HG02870 (cell line): Measurements from ENCODE around the gene DNAJC22.
"Not testable (repeated sequence)": the region's sequence is repeated elsewhere in the genome, so short reads cannot be mapped to it uniquely, and the experiment has no call there.

Source experiments
- ATAC-seq: cut with Tn5 transposase; IDR thresholded peaks from one replicate; pipeline ENCODE4 v1.9.1; 2021; ENCODE audit warnings: mild to moderate bottlenecking, moderate library complexity; ENCODE audit not compliant: unreplicated experiment

Gene DNAJC22

GRCh38 chr12:49330631-49331379, 15.9 kb upstream of the DNAJC22 start:
- no peak for ATAC-seq

GRCh38 chr12:49331380-49332222, 15.1 kb upstream of the DNAJC22 start:
- no peak for ATAC-seq

GRCh38 chr12:49332441-49332861, 14.2 kb upstream of the DNAJC22 start:
- ATAC-seq: no peak

GRCh38 chr12:49332891-49333371, 13.8 kb upstream of the DNAJC22 start:
- no peak for ATAC-seq

GRCh38 chr12:49333778-49334177, 12.9 kb upstream of the DNAJC22 start:
- not testable (repeated sequence) for ATAC-seq

DNA sequence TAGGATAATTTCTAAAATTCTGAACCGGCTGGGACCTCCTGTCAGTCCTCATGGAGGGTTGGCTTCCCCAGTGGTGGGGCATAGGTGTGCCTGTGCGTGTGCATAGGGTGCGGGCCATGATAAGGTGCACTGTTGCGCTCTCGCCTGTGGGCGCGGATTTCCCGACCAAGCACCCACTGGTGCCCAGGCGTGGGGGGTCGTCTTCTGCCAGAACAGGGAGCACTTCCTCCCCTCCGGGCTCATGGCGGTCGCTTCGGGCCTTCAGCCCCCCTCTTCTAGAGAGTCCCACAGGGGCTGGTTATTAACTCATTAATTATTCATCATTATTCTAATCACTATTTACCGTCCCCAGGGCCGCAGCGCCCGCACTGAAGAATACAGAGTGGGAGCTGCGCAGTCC, 12.5 kb upstream of the DNAJC22 start:
- ATAC-seq: no peak

DNA sequence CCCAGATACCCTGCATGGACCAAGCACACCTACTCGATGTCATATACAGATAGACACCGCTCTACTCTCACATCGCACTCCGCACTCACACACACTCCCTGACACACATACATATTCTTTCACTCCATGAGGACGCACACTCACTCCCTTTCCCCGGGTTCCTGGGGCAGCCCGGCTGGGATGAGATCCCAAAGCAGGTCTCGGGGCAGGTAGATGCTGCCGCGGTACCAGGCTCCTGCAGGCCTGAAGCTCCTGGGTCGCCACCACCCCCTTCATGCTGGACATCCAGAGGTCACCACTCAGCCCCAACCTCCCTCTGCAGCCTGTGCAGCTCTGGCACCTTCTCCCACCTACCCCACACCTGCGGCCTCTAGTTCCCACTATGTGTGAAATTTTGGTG, 12.0 kb upstream of the DNAJC22 start:
- no peak for ATAC-seq

DNA sequence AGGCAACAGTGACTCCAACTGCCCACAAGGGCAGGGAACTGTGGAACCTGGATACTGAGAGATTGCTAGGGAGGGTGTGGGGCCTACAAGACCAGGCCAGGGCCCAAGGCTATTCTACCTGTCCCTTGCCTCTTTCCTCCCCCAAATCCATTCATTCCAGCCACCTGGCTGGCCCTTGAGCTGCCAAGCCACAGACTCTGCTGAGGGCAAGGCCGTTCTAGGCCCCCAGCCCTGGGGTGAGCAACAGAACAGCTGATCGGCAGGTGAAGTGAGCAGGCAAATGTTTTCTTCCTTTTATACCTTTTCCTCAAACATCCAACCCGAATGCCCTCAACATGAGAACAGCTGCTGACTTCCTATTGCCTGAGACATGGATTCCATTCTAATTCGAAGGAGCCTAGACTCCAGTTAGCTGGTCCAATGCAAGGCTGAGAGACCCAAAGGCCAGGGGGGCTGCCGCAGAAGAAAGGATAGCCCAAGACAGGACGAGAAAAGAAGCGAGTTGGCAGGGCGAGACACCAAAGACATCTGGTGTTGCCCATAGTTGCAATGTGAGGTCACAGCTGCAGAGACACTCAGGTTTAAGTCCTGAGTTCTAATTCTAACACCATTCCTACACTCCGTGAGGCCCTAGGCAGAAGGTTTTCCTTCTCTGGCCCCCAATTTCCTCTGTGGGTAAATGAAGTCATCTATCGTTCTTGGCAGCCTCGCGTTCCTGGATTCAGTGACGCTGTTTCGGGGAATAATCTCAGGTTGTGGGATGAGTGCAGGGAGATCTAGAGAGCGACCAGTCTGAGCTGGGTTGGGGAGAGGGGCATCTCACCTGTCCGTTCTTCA, 11.4 kb upstream of the DNAJC22 start:
- ATAC-seq: no peak

DNA sequence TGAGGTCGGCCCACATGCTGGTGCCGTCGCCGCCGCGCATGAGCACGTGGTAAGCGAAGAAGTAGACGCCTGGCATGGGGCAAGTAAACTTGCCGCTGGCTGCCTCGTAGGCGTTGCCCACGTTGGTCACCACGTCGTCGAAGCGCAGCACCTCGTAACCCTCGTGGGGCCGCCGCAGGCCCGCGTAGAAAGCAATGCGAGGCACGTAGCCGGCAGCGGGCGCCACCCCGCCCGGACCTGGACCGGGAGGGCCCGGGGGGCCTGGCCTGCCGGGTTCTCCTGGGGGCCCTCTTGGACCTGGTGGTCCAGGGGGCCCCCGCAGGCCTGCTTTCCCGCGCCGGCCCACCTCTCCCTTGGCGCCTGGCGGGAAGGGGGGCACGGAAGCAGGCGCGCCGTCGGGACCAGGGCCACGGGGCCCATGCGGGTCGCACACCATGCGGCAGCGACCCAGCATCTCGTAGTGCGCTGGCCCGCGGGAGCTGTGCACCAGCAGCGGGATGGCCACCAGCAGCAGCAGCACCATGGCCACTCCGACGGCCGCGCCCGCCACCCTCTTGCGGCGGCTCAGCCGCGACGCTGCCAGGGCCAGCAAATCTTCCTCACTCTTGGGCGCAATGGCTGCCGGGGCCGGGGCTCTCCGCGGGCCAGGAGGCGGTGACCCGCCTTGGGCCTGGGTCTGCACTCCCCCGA, 10.6 kb upstream of the DNAJC22 start:
- ATAC-seq: no peak

DNA sequence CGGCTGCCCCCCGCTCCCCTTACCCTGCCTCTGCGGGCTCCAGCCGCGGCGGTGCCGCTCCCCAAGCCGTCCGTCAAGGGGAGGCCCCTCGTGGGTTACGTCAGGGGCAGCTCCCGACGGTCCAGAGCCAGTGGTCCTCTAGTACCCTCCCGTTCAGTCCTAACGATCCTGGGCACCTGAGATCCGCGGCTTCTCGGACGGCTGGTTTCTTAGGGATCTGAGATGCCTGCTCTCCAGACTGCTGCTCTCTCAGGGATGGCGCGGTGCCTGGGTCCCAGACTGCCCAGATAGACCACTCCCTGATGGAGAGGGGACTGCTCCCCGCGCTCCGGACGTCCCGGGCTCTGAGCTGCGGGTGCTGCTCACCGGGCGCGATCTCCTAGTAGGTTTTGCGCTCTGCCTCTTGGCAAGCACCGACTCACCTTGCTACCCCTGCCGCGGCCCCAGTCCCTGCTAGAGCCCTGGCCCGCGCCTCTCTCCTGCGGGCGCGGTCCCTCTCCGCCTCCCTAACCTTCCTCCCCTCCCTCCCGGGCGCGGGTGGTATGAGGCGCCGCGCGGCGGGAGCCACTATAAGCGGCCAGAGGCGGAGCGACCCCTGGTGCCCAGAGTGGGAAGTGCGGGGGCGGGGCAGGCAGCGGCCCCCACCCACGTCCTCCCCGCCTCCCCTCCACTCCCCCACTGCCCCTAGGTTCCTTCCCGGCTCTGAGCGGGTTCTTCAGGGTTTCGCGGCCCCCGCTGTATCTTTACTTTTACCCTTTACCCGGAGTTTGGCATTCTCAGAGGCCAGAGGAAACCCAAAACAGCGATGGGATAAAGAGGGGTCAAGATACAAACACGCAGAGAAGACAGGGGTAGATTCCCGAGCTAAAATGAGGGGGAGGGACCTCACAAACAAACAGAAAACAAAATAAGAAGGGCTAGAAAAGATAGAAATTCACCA, 9.8 kb upstream of the DNAJC22 start, which contains the start of gene C1QL4:
Gene C1QL4, minus strand, starts transcription at position 544 of the 940 bp plus-strand sequence. CDS start 711 bp downstream, outside the sequence.
- ATAC-seq: peak; percentile 66

DNA sequence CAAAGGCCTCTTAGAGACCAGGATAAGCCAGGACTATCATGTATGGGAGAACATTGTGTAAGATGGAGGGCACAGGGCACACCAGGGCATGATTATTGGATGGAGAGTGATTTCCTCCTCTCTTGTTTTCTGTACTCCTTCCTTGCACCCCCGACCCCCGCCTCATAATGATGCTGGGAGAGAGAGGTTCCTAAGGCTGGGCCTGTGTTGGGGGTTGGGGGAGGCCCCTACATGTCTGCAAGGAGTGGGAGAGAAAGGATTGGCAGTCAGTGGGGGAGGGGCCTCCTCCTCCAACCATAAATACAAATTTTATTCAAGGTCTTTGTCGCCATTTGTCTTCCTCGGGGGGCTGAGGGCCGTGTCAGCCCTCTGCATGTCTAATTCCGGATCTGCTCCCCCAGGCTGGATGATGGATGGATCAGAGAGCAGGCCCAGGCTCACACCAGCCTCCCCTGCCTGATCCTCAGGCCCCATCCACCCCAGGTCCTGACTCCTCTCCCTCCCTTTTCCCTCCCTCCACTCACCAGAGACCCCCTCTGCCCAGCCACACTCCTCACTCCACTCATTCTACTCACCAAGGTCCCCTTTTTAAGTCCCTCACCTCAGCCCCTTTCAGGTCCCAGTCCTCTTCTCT, 7.7 kb upstream of the DNAJC22 start:
- ATAC-seq: no peak

GRCh38 chr12:49339464-49339861, 7.2 kb upstream of the DNAJC22 start:
- no peak for ATAC-seq

GRCh38 chr12:49340095-49340870, 6.4 kb upstream of the DNAJC22 start:
- no peak for ATAC-seq

GRCh38 chr12:49340971-49341776, 5.5 kb upstream of the DNAJC22 start:
- ATAC-seq: no peak

DNA sequence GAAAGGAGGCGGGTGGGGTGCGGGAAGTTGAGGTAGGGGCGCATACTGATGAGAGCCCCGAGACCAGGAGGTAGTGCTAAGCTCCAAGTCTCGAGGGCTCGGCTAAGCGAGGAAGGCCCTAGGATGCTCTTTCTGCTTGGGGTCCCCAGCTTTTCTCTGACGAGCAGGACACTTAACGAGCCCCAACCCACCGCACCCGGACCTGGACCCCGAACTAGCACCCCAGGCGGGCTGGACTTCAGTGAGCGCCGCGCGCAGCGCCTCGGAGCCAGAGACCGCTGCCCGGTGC, 5.0 kb upstream of the DNAJC22 start:
- no peak for ATAC-seq

DNA sequence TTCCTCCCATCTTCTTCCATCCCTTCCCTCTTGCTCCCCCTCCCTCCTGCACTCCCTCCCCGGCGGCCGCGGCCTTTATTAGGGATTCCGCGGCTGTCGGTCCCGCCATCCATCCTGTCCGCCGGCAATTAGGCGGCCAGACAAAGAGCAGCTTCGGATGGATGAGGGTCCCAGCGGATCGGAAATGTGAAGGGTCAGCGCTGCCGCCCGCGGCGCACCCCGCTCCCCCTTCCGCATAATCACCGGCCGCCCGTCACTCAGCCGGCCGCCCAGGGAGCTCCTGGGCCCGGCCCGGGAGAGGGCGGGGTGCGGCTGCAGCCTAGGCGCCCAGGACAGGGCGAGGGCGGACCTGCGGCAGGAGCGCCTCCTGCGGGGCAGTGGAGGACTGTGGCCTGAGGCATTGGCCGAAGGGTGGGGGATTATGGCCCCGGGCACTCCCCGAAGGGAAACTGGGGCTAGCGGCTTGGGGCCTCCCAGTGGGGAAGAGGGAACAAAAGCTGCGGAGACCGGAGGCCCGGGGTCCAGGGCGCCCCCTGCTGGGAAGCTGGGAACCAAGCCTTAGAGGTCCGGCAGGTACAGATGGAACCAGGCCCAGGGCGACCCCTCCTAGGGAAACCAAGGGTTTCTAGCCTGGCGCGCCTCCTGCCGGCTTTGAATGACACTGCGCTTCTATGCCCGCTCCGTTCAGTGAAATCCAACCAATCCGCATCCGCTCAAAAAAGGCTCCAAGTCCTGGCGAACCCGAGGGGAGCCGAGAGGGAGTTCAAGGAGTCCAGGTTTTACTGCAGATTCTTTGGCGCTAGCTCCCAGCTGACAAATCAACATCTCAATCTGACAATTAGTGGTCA, 4.4 kb upstream of the DNAJC22 start:
- peak; percentile 64 for ATAC-seq
